K562 (cell line): ENCODE data around the gene IPO7. TPM values are rescaled to one million over a fixed set of nuclear protein-coding genes. Genes with fewer than 3 reads are reported as not detected.

Experiments
- CBX1 ChIP-seq: sonication (generic); IDR thresholded peaks from 2 replicates; pipeline ENCODE4 v1.6.1; 2016; ENCODE audit warnings: antibody characterized with exemption, low read depth, mild to moderate bottlenecking
- CBX5 ChIP-seq: IDR thresholded peaks from 2 replicates; pipeline ENCODE4 v1.6.1; 2014; ENCODE audit warnings: low read depth, borderline replicate concordance
- FIP1L1 ChIP-seq: fragments of 200-400 bp; formaldehyde crosslinking; IDR thresholded peaks from 2 replicates; pipeline ENCODE4 v1.6.1; 2018; ENCODE audit warnings: mild to moderate bottlenecking, low read depth, low read length; ENCODE audit not compliant: poor library complexity, severe bottlenecking
- HDAC8 ChIP-seq: fragments of 450-650 bp; IDR thresholded peaks from 2 replicates; pipeline ENCODE4 v1.6.1; 2016; ENCODE audit warnings: mild to moderate bottlenecking, missing genetic modification characterization, moderate library complexity, missing compliant biosample characterization
- ILF3 ChIP-seq: fragments of 450-650 bp; IDR thresholded peaks from 2 replicates; pipeline ENCODE4 v1.6.1; 2018; ENCODE audit warnings: antibody characterized with exemption, mild to moderate bottlenecking, moderate library complexity, borderline replicate concordance
- JUND ChIP-seq, 2 experiments: IDR thresholded peaks; 2 replicates in 1 of 2; 3 replicates in 1 of 2; pipeline ENCODE4 v1.6.1; 2011; ENCODE audit warnings: borderline replicate concordance in 2 of 2, low read depth in 2 of 2, low read length in 2 of 2, improper control_type of control experiment in 1 of 2, missing biosample characterization in 1 of 2, missing genetic modification characterization in 1 of 2, missing genetic modification reagents in 1 of 2
- KLF6 ChIP-seq: fragments of 250-450 bp; sonication (Bioruptor Pico); IDR thresholded peaks from 2 replicates; pipeline ENCODE4 v1.4.0; 2020; ENCODE audit warnings: mild to moderate bottlenecking, moderate library complexity, borderline replicate concordance
- MTA3 ChIP-seq: fragments of 450-650 bp; formaldehyde crosslinking; IDR thresholded peaks from 2 replicates; pipeline ENCODE4 v1.6.1; 2017; ENCODE audit warnings: mild to moderate bottlenecking, borderline replicate concordance
- RBFOX2 ChIP-seq: fragments of 200-400 bp; formaldehyde crosslinking; IDR thresholded peaks from 2 replicates; pipeline ENCODE4 v1.6.1; 2017; ENCODE audit warnings: low read depth, mild to moderate bottlenecking, low read length, moderate library complexity
- RHOXF2B ChIP-seq: fragments of 250-450 bp; sonication (Bioruptor Pico); conservative IDR thresholded peaks from 2 replicates; pipeline ENCODE4 v1.5.1; 2021
- ZFX ChIP-seq: sonication (generic); formaldehyde crosslinking; IDR thresholded peaks from 2 replicates; pipeline ENCODE4 v1.8.0; 2022; ENCODE audit warnings: mild to moderate bottlenecking, missing genetic modification reagents, moderate library complexity
- ZNF384 ChIP-seq: IDR thresholded peaks from 2 replicates; pipeline ENCODE4 v1.6.1; 2012; ENCODE audit warnings: low read depth, low read length, improper control_type of control experiment
- ZNF764 ChIP-seq: fragments of 250-450 bp; sonication (Bioruptor Pico); IDR thresholded peaks from 2 replicates; pipeline ENCODE4 v1.4.0; 2020; ENCODE audit warnings: low read depth, mild to moderate bottlenecking, moderate library complexity
- ZNF766 ChIP-seq: fragments of 200-800 bp; sonication (Bioruptor generic); conservative IDR thresholded peaks from 2 replicates; pipeline ENCODE4 v1.6.1; 2016; ENCODE audit warnings: missing genetic modification characterization, missing compliant biosample characterization
- polyA plus RNA-seq, 8 experiments: library from polyadenylated mRNA; depleted of rRNA in 4 of 8; stranded (reverse) in 5 of 8; unstranded in 3 of 8; fragments of >200 nt; fragmentation: Nextera tagmentation in 2 of 8; fragmentation: Illumina TruSeq in 1 of 8; extraction: Ambion mirVana in 2 of 8; extraction: Trizol in 1 of 8; gene quantifications; 2 replicates each; pipeline versions ENCODE4 v1.2.1 to v1.2.3, GENCODE V29; 2011 to 2014; ENCODE audit warnings: inconsistent platforms in 1 of 8, missing spikeins in 1 of 8
- total RNA-seq, 7 experiments: library from RNA; depleted of rRNA in 6 of 7; stranded (reverse); fragments of >200 nt in 6 of 7; fragmentation: Illumina TruSeq in 2 of 7; extraction: Trizol in 2 of 7; gene quantifications; 2 replicates each; pipeline versions ENCODE4 v1.2.1 to v1.2.3, GENCODE V29; 2011 to 2021; ENCODE audit warnings: low replicate concordance in 1 of 7
- TF ChIP-seq, protein P1 (sequence below): fragments of 450-650 bp; formaldehyde crosslinking; IDR thresholded peaks from 2 replicates; pipeline ENCODE4 v1.4.0; 2020; ENCODE audit warnings: mild to moderate bottlenecking, moderate library complexity
- TF ChIP-seq, protein P2 (sequence below): fragments of 450-650 bp; conservative IDR thresholded peaks from 2 replicates; pipeline ENCODE4 v1.6.1; 2016; ENCODE audit warnings: missing genetic modification characterization, low read depth, mild to moderate bottlenecking, control low read depth, missing compliant biosample characterization
- TF ChIP-seq, protein P3 (sequence below): fragments of 250-450 bp; sonication (Bioruptor Pico); IDR thresholded peaks from 2 replicates; pipeline ENCODE4 v1.4.0; 2020; ENCODE audit warnings: mild to moderate bottlenecking, moderate library complexity

IPO7 gene
- total and polyA plus RNA-seq, 9 of the 15 experiments (the other 6 are each of a cell fraction or from before 2014, with no cell fraction given) = 23.6 to 138 (median 110) TPM

DNA sequence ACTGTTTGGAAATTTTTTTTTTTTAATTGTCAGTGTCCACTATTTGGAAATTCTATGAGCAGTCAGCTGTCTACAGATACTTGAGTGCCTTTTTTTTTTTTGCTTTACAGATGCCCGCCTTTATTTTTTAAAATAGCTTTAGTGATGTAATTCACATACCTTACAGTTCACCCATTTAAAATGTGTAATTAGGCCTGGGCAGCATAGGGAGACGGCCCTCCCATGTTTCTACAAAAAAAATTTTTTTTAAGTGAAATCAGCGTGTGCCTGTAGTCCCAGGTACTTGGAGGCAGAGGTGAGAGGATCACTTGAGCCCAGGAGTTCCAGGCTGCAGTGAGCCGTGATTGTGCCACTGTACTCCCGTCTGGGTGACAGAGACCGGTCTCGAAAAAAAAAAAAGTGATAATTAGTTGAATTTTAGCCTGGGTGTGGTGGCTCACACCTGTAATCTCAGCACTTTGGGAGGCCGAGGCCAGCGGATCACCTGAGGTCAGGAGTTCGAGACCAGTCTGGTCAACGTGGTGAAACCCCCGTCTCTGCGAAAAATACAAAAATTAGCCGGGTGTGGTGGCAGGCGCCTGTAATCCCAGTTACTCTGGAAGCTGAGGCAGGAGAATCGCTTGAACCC, 77.8 kb downstream of the IPO7 start (continued):
- TF ChIP-seq, protein P1, sequence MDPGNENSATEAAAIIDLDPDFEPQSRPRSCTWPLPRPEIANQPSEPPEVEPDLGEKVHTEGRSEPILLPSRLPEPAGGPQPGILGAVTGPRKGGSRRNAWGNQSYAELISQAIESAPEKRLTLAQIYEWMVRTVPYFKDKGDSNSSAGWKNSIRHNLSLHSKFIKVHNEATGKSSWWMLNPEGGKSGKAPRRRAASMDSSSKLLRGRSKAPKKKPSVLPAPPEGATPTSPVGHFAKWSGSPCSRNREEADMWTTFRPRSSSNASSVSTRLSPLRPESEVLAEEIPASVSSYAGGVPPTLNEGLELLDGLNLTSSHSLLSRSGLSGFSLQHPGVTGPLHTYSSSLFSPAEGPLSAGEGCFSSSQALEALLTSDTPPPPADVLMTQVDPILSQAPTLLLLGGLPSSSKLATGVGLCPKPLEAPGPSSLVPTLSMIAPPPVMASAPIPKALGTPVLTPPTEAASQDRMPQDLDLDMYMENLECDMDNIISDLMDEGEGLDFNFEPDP (CRISPR knock-in tag) = no peak
- TF ChIP-seq RHOXF2B (CRISPR knock-in tag) (no peak), HDAC8 (tag) (no peak), ZNF766 (CRISPR knock-in tag) (no peak), RBFOX2 (peak; percentile 35; the same call in 1 of the 2 replicates), CBX1 (no peak), MTA3 (no peak), ZFX (no peak), FIP1L1 (no peak), KLF6 (CRISPR knock-in tag) (no peak), JUND (IDR thresholded peaks at IDR 0.05; ENCODE audit: borderline replicate concordance, low read depth, low read length) (no peak), JUND (tag; IDR thresholded peaks at IDR 0.05; ENCODE audit: borderline replicate concordance, low read depth, low read length) (no peak), ZNF384 (0 out of 2 replicates have a peak, but pooled peaks have one; percentile 19), ZNF764 (CRISPR knock-in tag) (no peak), CBX5 (no peak), ILF3 (no peak)
- TF ChIP-seq, protein P2, sequence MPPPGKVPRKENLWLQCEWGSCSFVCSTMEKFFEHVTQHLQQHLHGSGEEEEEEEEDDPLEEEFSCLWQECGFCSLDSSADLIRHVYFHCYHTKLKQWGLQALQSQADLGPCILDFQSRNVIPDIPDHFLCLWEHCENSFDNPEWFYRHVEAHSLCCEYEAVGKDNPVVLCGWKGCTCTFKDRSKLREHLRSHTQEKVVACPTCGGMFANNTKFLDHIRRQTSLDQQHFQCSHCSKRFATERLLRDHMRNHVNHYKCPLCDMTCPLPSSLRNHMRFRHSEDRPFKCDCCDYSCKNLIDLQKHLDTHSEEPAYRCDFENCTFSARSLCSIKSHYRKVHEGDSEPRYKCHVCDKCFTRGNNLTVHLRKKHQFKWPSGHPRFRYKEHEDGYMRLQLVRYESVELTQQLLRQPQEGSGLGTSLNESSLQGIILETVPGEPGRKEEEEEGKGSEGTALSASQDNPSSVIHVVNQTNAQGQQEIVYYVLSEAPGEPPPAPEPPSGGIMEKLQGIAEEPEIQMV (tag) = no peak
- TF ChIP-seq, protein P3, sequence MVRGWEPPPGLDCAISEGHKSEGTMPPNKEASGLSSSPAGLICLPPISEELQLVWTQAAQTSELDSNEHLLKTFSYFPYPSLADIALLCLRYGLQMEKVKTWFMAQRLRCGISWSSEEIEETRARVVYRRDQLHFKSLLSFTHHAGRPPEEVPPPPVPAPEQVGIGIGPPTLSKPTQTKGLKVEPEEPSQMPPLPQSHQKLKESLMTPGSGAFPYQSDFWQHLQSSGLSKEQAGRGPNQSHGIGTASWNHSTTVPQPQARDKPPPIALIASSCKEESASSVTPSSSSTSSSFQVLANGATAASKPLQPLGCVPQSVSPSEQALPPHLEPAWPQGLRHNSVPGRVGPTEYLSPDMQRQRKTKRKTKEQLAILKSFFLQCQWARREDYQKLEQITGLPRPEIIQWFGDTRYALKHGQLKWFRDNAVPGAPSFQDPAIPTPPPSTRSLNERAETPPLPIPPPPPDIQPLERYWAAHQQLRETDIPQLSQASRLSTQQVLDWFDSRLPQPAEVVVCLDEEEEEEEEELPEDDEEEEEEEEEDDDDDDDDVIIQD = no peak
